NAMALWA (cell line): Measurements from ENCODE around the gene SNRPA.
"Not testable (repeated sequence)": the region's sequence is repeated elsewhere in the genome, so short reads cannot be mapped to it uniquely, and the experiment has no call there.

Experiments used
- DNase-seq: peaks from one replicate; pipeline ENCODE4 v3.0.0-alpha.2; 2015; ENCODE audit warnings: low spot score

The SNRPA gene

GRCh38 chr19:40802300-40803169, 51.5 kb downstream of the SNRPA start:
- DNase-seq: no peak

GRCh38 chr19:40803170-40803856, 52.3 kb downstream of the SNRPA start:
- DNase-seq: no peak

- peak; percentile 51 for DNase-seq
Observed at GRCh38 chr19:40803857-40804782, 53.1 kb downstream of the SNRPA start.

GRCh38 chr19:40804783-40805242, 53.8 kb downstream of the SNRPA start:
- DNase-seq: no peak

GRCh38 chr19:40805258-40805868, 54.4 kb downstream of the SNRPA start:
- no peak for DNase-seq

GRCh38 chr19:40806423-40807146, 55.6 kb downstream of the SNRPA start:
- peak; percentile 68 for DNase-seq

- DNase-seq: no peak
Observed at GRCh38 chr19:40807147-40808020, 56.4 kb downstream of the SNRPA start.

- DNase-seq: no peak
Observed at GRCh38 chr19:40808021-40808325, 57.0 kb downstream of the SNRPA start.

- no peak for DNase-seq
Observed at GRCh38 chr19:40808497-40808896, 57.5 kb downstream of the SNRPA start.

- no peak for DNase-seq
Observed at GRCh38 chr19:40809358-40810086, 58.5 kb downstream of the SNRPA start.

- DNase-seq: no peak
Observed at GRCh38 chr19:40810160-40810559, 59.2 kb downstream of the SNRPA start.

GRCh38 chr19:40810649-40811408, 59.8 kb downstream of the SNRPA start:
- DNase-seq: peak; percentile 39

GRCh38 chr19:40811478-40812341, 60.7 kb downstream of the SNRPA start:
- no peak for DNase-seq

GRCh38 chr19:40812571-40812970, 61.6 kb downstream of the SNRPA start:
- DNase-seq: not testable (repeated sequence)

GRCh38 chr19:40813182-40813581, 62.2 kb downstream of the SNRPA start:
- DNase-seq: no peak
